ENCODE data around the gene MAD1L1. TPM values are rescaled to one million over a fixed set of nuclear protein-coding genes. Genes with fewer than 3 reads are reported as not detected.

MAD1L1 gene
- total and polyA plus RNA-seq, 2 of the 8 experiments (the other 6 are each of a cell fraction or from before 2014, with no cell fraction given) = 40.4 to 44.6 TPM

GRCh38 chr7:1964211-1964912, 268.4 kb downstream of the MAD1L1 start:
- H2BK20ac ChIP-seq (ENCODE audit: low read length) = no peak overlapping the region
- H2BK15ac ChIP-seq (ENCODE audit: low read length) = no peak overlapping the region
- H3K79me2 ChIP-seq (ENCODE audit: control insufficient read depth in 1 of 2, insufficient read depth in 2 of 2, low read length in 2 of 2) = no peaks in the 10 kb centered on the region
- H3K23ac ChIP-seq (ENCODE audit: insufficient read length) = no peak overlapping the region
- H3K4me3 ChIP-seq (ENCODE audit: extremely low read depth in 1 of 4, insufficient read depth in 2 of 4, low read depth in 3 of 4, low read length in 4 of 4) = no peak overlapping the region
- no peak overlapping the region for H3K9ac ChIP-seq (replicated peaks in 1 of 4; ENCODE audit: extremely low read depth in 1 of 4, low read depth in 3 of 4, low read length in 3 of 4)
- H3K56ac ChIP-seq (replicated peaks; ENCODE audit: insufficient read length, low read depth, low read length) = no peak overlapping the region
- WGBS, 2 experiments (ENCODE audit: extremely low coverage in 1 of 2, insufficient coverage in 1 of 2, insufficient read length in 1 of 2, insufficient replicate concordance in 2 of 2, low coverage in 1 of 2, low lambda C conversion rate in 2 of 2, missing lambda C conversion rate in 1 of 2) = 89% methylated on average over 25 of the region's 25 CpGs; no CpG with 5 or more reads in 1 of the 2 experiments
- H4K8ac ChIP-seq (ENCODE audit: extremely low read depth, insufficient read depth, low read length) = no peak overlapping the region; the same call in 1 of the 2 replicates
- no peak for FAIRE-seq
- H3K79me1 ChIP-seq (ENCODE audit: low read depth, low read length) = no peaks in the 10 kb centered on the region
- no peak overlapping the region for H2AK5ac ChIP-seq (ENCODE audit: low read depth, low read length)
- no peaks in the 10 kb centered on the region for H3K23me2 ChIP-seq (ENCODE audit: low read depth, low read length)
- H3K9me3 ChIP-seq (ENCODE audit: insufficient read depth in 2 of 2, low read depth in 1 of 2, low read length in 1 of 2) = no peaks in the 10 kb centered on the region
- no peak overlapping the region for H4K5ac ChIP-seq (ENCODE audit: insufficient read length, low read depth, low read length)
- H3K27me3 ChIP-seq (replicated peaks in 1 of 4; ENCODE audit: control insufficient read depth in 3 of 4, extremely low read depth in 1 of 4, insufficient read depth in 3 of 4, low read length in 3 of 4) = no peaks in the 10 kb centered on the region
- H3K4ac ChIP-seq (replicated peaks; ENCODE audit: insufficient read length, low read depth, low read length) = no peak overlapping the region
- ChIA-PET CTCF (ENCODE audit: partially characterized antibody) (interaction anchor here (0.6 to 1.5 kb wide), 3 partner anchors 12 to 406 kb away, joined by 3 to 4 read pairs (median 3); no protein-coding TSS in a partner anchor), POLR2A (ENCODE audit: partially characterized antibody) (interaction anchor here (1.2 kb wide), 1 partner anchor 83 kb away, joined by 3 read pairs; no protein-coding TSS in a partner anchor)
- DNase-seq (ENCODE audit: low read depth in 1 of 2, low spot score in 2 of 2) = no peak
- no peak overlapping the region for H2BK120ac ChIP-seq (replicated peaks; ENCODE audit: low read depth, low read length)
- no peaks in the 10 kb centered on the region for H3K36me3 ChIP-seq (ENCODE audit: control insufficient read depth in 2 of 4, insufficient read depth in 4 of 4, low read length in 3 of 4)
- H4K91ac ChIP-seq (replicated peaks; ENCODE audit: insufficient read length, low read length) = no peak overlapping the region
- H2AFZ ChIP-seq (ENCODE audit: low read length) = no peak overlapping the region
- peaks cover 3 to 7% of the 10 kb centered on the region in 2 experiments for H4K20me1 ChIP-seq (replicated peaks in 1 of 2; ENCODE audit: control insufficient read depth in 1 of 2, insufficient read depth in 2 of 2, low read length in 2 of 2)
- H3K14ac ChIP-seq (ENCODE audit: insufficient read length) = no peak overlapping the region
- no peak overlapping the region for H3K18ac ChIP-seq (ENCODE audit: extremely low read depth, low read length)
- H3K4me2 ChIP-seq (ENCODE audit: insufficient read depth in 1 of 2, low read depth in 2 of 2, low read length in 2 of 2) = no peak overlapping the region
- no peaks in the 10 kb centered on the region for H3K4me1 ChIP-seq (replicated peaks in 1 of 4; ENCODE audit: control insufficient read depth in 3 of 4, insufficient read depth in 4 of 4, low read length in 3 of 4)
- TF ChIP-seq MAFK (IDR thresholded peaks at IDR 0.05; ENCODE audit: low read depth, low read length) = no peak
- no peak for TF ChIP-seq HDAC6 (IDR thresholded peaks at IDR 0.05; ENCODE audit: low read depth, low read length)
- no peak for TF ChIP-seq EP300 (IDR thresholded peaks at IDR 0.05; ENCODE audit: borderline replicate concordance in 1 of 2, low read depth in 2 of 2, low read length in 2 of 2)
- no peak for TF ChIP-seq SUZ12 (IDR thresholded peaks at IDR 0.05; ENCODE audit: low read length)
- no peak for TF ChIP-seq CBX8 (IDR thresholded peaks at IDR 0.05; ENCODE audit: borderline replicate concordance, low read depth, low read length)
- no peak for TF ChIP-seq RAD21 (IDR thresholded peaks at IDR 0.05 in 1 of 2, conservative IDR thresholded peaks at IDR 0.05 in 1 of 2; ENCODE audit: low read depth in 2 of 2, low read length in 2 of 2)
- no peak for TF ChIP-seq POU5F1 (IDR thresholded peaks at IDR 0.05; ENCODE audit: low read depth, low read length)
- TF ChIP-seq CHD2 (IDR thresholded peaks at IDR 0.05; ENCODE audit: low read length) = no peak
- TF ChIP-seq SRF (IDR thresholded peaks at IDR 0.05; ENCODE audit: low read depth, low read length) = no peak
- no peak for TF ChIP-seq KDM5A (IDR thresholded peaks at IDR 0.05; ENCODE audit: low read length)
- TF ChIP-seq FOSL1 (IDR thresholded peaks at IDR 0.05; ENCODE audit: insufficient read depth, low read depth, low read length) = no peak
- no peak overlapping the region for H2BK12ac ChIP-seq (ENCODE audit: low read depth, low read length)
- no peak overlapping the region for H3K27ac ChIP-seq (ENCODE audit: low read depth, low read length)
- no peak overlapping the region for H2BK5ac ChIP-seq (ENCODE audit: low read depth, low read length)
